Muscle layer of colon (tissue), 2 donors: ENCODE measurements around the gene DIMT1.

ENCODE experiments used
- H3K27ac ChIP-seq: one replicate; pipeline ENCODE4 v1.7.0; 2013; ENCODE audit warnings: low read depth, mild to moderate bottlenecking, low read length, moderate library complexity
- H3K27me3 ChIP-seq, 2 donors: one replicate each; pipeline ENCODE4 v1.7.0; 2013; ENCODE audit warnings: low read length in 2 of 2, mild to moderate bottlenecking in 2 of 2; ENCODE audit not compliant: insufficient read depth in 2 of 2, control insufficient read depth in 1 of 2
- H3K36me3 ChIP-seq: one replicate; pipeline ENCODE4 v1.7.0; 2013; ENCODE audit warnings: mild to moderate bottlenecking, low read length; ENCODE audit not compliant: insufficient read depth
- H3K4me1 ChIP-seq: one replicate; pipeline ENCODE4 v1.7.0; 2013; ENCODE audit warnings: mild to moderate bottlenecking, low read length; ENCODE audit not compliant: insufficient read depth
- H3K4me3 ChIP-seq, 2 donors: one replicate each; pipeline ENCODE4 v1.7.0; 2013; ENCODE audit warnings: low read length in 2 of 2, low read depth in 1 of 2, mild to moderate bottlenecking in 1 of 2, moderate library complexity in 1 of 2
- H3K9ac ChIP-seq: one replicate; pipeline ENCODE4 v1.7.0; 2013; ENCODE audit warnings: low read length
- H3K9me3 ChIP-seq: one replicate; pipeline ENCODE4 v1.7.0; 2013; ENCODE audit warnings: mild to moderate bottlenecking, low read length
- donor health status: abdominal sarcoma.
- donor health status: Adenocarcinoma of cecum.

DIMT1 gene

DNA sequence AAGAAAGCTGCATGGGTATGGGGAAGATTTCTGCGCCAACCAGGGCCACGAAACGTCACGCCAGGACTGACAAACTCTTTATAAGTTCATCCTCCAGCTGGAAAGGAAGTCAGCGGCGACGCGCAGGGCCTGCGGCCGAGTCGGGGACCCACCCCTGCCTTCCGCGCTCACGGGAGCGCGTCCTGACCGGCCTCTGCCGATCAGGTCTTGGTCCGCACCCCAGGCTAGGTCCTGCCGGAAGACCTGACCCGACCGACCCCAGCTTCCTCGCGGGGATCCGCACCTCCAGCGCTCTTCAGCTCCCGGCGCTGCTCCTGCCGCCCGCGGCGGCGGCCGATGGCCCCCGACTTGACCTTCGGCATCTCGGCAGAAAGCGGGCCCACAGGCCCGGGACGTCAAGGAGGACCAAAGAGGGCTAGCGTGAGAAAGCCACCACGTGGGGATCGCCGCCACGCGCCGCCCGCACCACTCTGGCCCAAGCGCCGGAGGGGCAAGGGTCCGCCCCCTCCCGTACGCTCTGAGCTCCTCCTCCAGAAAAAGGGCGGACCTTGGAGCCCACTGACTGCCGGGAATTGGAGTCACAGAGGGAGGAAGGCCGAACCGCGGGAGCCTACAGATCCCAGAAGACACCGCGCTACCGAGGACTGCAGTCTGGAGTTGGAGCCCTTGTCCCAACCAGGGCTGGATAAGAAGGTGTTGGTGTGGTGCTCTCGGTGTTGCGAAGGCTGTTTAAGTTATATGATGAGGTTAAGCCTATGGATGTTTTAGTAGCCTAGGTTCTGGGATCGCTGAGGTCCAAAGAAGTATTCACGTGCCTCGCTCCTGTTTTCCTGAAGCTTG, at the start of gene DIMT1:
DIMT1 (minus strand) TSS at position 495 of the 840 bp plus-strand sequence; CDS start at position 362, 133 bp downstream.
- H3K9ac ChIP-seq, result peak within 1 kb of the TSS; percentile 85
- peak within 1 kb of the TSS; percentile 73 for H3K4me3 ChIP-seq
- H3K27me3 ChIP-seq, result no peaks in the 10 kb centered on the region
- peaks cover 19% of the 10 kb centered on the region for H3K4me1 ChIP-seq
- H3K27ac ChIP-seq, result peak within 1 kb of the TSS; percentile 95
- peaks cover 5% of the 10 kb centered on the region for H3K36me3 ChIP-seq
- H3K9me3 ChIP-seq, result no peaks in the 10 kb centered on the region

DNA sequence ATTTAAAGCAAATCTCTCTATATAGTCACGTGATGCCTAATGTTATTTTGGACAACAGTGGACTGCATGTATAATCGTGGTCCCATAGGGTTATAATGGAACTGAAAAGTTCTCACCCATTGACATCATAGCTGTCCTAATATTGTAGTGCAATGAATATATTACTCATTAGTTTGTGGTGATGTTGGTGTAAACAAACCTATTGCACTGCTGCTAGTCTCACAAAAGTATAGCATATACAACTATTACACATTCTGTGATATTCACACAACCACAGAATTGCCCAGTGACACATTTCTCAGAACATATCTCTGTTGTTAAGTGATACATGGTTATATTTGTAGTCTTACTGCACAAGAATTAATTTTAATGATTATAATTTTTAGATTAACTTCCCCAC, 46.6 kb upstream of the DIMT1 start:
- H3K27me3 ChIP-seq, result no peaks in the 10 kb centered on the region
- H3K36me3 ChIP-seq, result peaks cover 17% of the 10 kb centered on the region
- no peaks in the 10 kb centered on the region for H3K4me1 ChIP-seq
- no peak overlapping the region for H3K9ac ChIP-seq
- H3K27ac ChIP-seq, result no peak overlapping the region
- H3K4me3 ChIP-seq, result no peak overlapping the region
- no peaks in the 10 kb centered on the region for H3K9me3 ChIP-seq

DNA sequence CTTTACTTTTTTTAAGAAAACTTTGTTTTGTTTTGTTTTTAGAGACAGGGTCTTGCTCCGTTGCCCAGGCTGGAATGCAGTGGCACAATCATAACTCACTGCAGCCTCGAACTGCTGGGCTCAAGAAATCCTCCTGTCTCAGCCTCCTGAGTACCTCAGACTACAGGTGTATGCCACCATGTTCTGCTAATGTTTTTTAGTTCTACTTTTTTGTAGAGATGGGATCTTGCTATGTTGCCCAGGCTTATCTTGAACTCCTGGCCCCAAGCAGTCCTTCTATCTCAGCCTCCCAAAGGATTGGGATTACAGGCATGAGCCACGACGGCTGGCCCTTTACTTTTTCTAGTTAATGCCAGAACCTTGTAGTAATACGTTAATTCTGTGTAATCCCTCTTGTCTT, 44.8 kb upstream of the DIMT1 start:
- no peaks in the 10 kb centered on the region for H3K27me3 ChIP-seq
- H3K36me3 ChIP-seq, result peaks cover 17% of the 10 kb centered on the region
- no peak overlapping the region for H3K4me3 ChIP-seq
- no peak overlapping the region for H3K9ac ChIP-seq
- no peaks in the 10 kb centered on the region for H3K4me1 ChIP-seq
- H3K27ac ChIP-seq, result no peak overlapping the region
- H3K9me3 ChIP-seq, result no peaks in the 10 kb centered on the region

DNA sequence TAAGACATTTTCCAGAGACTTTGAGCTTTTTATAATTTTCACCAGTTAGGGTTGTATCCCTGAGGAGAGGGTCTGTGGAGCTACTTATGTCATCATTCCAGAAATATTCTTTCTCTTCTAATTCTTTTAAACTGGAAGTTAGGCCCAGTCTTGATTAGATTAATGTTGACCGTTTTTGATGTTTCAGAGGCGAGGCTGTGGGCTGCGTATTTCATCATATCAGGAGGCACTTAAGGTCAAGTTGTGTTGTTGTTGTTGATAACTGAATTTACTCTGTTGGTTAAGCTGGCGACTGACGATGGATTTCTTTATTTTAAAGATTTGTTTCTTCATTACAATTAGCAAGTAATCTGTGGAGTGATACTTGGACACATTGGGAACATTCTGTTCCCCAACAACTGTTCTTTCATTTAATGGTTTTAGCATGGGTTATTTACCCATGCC, 28.9 kb upstream of the DIMT1 start:
- no peaks in the 10 kb centered on the region for H3K27me3 ChIP-seq
- H3K27ac ChIP-seq, result no peak overlapping the region
- no peaks in the 10 kb centered on the region for H3K36me3 ChIP-seq
- H3K4me3 ChIP-seq, result no peak overlapping the region
- peaks cover 7% of the 10 kb centered on the region for H3K4me1 ChIP-seq
- no peak overlapping the region for H3K9ac ChIP-seq
- no peaks in the 10 kb centered on the region for H3K9me3 ChIP-seq

DNA sequence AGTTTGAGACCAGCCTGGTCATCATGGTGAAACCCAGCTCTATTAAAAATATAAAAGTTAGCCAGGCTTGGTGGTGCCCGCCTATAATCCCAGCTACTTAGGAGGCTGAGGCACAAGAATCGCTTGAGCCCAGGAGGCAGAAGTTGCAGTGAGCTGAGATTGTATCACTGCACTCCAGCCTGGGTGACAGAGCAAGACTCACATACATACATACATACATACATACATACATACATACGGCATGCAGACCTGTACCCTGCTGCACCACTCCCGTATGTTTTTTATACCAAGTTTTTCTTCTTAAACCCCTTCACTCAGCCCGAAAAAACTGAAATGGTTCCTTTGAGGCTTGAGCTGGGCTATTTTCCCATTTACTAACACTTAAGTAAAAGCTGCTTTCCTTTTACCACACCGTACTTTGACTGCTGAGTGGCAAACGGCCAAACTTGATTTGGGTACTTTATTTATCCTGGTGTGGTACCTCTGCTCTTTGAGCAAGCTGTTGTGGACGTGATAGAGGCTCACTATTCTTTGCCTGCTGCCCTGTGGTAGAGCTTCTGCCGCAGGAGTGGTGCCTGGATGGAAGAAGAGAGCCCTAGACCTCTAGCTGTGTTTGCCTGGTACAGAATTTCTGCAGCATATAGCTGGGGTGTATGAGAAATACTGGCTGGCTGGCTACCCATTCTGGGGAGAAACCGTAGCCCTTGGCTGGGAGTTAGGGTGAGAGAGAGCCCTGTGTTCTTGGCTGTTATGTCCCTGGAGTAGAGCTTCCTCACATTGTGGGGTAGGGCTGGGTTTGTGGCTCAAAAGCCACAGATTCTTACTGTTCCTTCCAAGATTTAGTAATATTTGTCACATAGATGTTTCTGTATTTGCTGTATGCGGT, 28.3 kb upstream of the DIMT1 start:
- H3K4me1 ChIP-seq, result peaks cover 7% of the 10 kb centered on the region
- no peak overlapping the region for H3K4me3 ChIP-seq
- no peaks in the 10 kb centered on the region for H3K36me3 ChIP-seq
- H3K9ac ChIP-seq, result no peak overlapping the region
- no peaks in the 10 kb centered on the region for H3K27me3 ChIP-seq
- H3K9me3 ChIP-seq, result no peaks in the 10 kb centered on the region
- H3K27ac ChIP-seq, result no peak overlapping the region

DNA sequence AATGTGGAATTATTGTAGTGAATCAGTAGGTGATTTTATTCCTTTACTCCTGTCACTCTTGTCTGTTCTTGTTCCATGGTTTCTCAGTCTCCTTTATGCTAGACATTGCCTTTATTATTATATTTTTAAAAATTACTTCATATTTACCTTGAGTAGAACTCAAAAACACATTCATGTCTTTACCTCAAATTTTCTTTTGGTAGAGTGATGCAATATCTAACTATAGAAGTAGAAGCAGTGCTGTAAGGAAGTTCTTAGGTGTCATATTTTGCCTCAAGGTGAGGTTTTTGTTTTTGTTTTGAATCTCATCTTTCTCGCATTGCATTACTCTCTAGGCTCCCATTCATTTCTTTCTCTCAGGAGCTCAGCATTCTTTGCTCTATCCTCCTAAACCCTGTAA, 21.1 kb upstream of the DIMT1 start:
- no peaks in the 10 kb centered on the region for H3K9me3 ChIP-seq
- no peak overlapping the region for H3K27ac ChIP-seq
- H3K27me3 ChIP-seq, result no peaks in the 10 kb centered on the region
- no peak overlapping the region for H3K9ac ChIP-seq
- no peaks in the 10 kb centered on the region for H3K36me3 ChIP-seq
- no peaks in the 10 kb centered on the region for H3K4me1 ChIP-seq
- H3K4me3 ChIP-seq, result no peak overlapping the region

DNA sequence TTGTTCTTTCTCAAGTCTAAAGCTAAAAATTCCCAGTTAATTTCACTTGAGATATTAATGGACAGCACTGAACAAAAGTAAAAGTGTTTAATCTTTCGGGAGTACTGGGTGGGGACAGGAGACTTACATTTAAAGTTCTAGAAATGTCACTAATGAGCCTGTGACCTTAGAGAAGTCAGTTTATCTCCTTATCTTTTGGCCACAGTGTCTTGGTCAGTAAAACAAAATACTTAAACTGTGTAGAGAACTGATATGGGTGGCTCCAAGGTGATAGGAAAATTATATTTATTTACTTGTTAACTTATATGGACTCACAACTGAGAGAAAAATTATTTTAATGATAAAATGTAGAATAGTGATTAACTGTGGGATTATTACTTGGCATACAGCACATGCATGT, 17.7 kb upstream of the DIMT1 start:
- H3K9ac ChIP-seq, result no peak overlapping the region
- no peak overlapping the region for H3K4me3 ChIP-seq
- H3K27ac ChIP-seq, result no peak overlapping the region
- no peaks in the 10 kb centered on the region for H3K36me3 ChIP-seq
- H3K27me3 ChIP-seq, result no peaks in the 10 kb centered on the region
- no peaks in the 10 kb centered on the region for H3K9me3 ChIP-seq
- H3K4me1 ChIP-seq, result no peaks in the 10 kb centered on the region

DNA sequence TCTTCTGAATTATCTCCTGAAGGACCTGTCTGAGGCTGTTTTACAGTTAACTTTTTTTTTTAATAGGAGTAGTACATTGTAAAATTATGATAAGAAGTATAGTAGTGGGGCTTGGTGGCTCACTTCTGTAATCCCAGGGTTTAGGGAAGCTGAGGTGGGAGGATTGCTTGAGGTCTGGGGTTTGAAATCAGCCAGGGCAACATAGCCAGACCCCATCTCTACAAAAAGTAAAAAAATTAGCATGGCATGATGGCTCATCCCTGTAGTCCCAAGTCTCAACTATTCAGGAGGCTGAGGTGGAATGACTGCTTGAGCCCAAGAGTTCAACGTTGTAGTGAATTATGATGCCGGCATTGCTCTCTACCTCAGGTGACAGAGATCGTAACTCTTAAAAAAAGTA, 15.9 kb upstream of the DIMT1 start:
- Histone ChIP-seq H3K27me3 (no peaks in the 10 kb centered on the region), H3K9ac (no peak overlapping the region), H3K4me3 (no peak overlapping the region), H3K9me3 (no peaks in the 10 kb centered on the region), H3K27ac (no peak overlapping the region), H3K4me1 (no peaks in the 10 kb centered on the region), H3K36me3 (no peaks in the 10 kb centered on the region)

DNA sequence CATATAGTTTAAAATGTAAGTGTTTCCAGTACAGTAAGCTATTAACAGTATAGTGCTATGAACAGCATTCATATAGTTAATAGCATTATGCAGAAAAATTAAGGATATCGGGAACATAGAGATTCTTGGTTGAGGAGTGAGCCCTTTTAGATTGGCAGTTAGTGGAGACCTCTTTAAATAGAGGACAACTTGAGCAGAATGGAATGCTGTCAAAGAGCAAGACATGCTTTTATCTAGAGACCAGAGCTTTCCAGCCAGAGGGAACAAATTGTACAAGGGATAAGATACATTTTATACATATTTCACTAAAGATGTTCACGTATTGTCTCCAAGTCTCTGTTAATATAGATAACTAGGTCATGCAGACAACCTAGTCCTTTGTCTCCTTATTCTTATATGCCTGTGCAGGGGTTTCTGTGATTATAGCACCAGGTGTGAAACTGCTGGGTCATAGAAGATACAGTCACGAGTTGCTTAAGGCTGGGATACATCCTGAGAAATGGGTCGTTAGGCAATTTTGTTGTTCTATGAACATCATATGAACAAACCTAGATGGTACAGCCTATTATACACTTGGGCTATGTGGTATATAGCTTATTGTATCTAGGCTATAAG, 14.9 kb upstream of the DIMT1 start:
- Histone ChIP-seq H3K27ac (no peak overlapping the region), H3K4me1 (peaks cover 4% of the 10 kb centered on the region), H3K9me3 (no peaks in the 10 kb centered on the region), H3K27me3 (no peaks in the 10 kb centered on the region), H3K36me3 (no peaks in the 10 kb centered on the region), H3K4me3 (no peak overlapping the region), H3K9ac (no peak overlapping the region)

DNA sequence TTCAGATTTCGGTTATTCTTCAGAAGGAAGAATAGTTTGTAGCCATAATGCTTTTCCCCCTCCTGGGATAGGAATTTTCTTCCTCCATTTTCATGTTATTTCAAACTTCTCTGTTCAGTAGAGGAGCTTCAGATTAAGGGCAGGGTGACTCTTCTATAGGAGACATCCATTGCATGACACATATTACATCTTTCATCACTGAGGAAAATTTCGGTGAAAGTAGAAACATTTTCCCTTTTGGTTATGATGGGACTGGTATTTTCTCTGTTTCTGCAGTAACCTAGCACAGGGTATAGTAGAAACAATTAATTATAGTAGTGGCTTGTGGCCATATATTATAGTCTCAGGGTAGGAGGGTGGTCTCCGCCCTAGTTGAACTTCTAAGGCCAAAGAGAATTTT, 10.0 kb upstream of the DIMT1 start:
- H3K9me3 ChIP-seq, result no peaks in the 10 kb centered on the region
- peaks cover 7% of the 10 kb centered on the region for H3K4me1 ChIP-seq
- H3K4me3 ChIP-seq, result peak overlapping the region in 1 of 2 donors; percentile 98
- no peak overlapping the region for H3K9ac ChIP-seq
- no peaks in the 10 kb centered on the region for H3K27me3 ChIP-seq
- H3K36me3 ChIP-seq, result no peaks in the 10 kb centered on the region
- no peak overlapping the region for H3K27ac ChIP-seq
